ENCODE measurements around the gene PKNOX1. TPM values are rescaled to one million over a fixed set of nuclear protein-coding genes. Genes with fewer than 3 reads are reported as not detected.
"Not testable (repeated sequence)": the region's sequence is repeated elsewhere in the genome, so short reads cannot be mapped to it uniquely, and the experiment has no call there.

The PKNOX1 gene
- total RNA-seq, 2 experiments from 2014 or later, result 22.0 to 31.3 TPM

DNA sequence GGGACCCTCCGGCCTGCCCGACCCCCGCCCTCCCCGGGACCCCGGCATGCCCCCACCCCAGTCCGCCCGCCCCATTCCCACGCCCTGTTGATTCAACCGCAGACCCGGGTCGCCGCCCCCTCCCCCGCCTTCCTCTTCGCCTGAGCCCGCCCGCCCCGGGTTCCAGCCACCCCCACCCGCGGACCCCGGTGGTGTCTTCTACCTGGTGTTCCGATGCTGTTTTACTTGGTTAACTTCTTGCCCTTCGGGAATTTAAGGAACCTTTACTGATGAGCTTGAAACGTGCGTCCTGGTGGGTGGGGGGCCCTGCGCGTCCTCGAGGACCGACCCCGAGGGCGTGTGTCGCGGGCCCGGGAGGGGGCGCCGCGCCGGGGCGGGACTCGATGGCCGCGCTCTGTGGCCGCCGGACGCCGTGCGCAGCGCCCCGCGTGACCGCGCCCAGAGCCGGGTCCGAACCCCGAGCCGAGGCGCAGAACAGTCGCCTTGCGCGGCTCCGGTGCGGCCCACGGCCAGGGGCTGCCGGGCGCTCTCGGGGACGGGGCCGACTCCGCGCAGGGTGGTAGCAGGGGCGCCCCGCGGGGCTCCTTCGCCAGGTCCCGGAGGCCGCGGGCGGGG lies 101.8 kb downstream of the PKNOX1 start:
- peak; percentile 29 for ATAC-seq
- H3K4me1 Mint-ChIP-seq; DNase-seq; CTCF ChIA-PET; H3K27ac Mint-ChIP-seq; H3K27me3 Mint-ChIP-seq; H3K4me3 Mint-ChIP-seq; H3K36me3 Mint-ChIP-seq; H3K9me3 Mint-ChIP-seq (ENCODE audit: low read depth): not testable (repeated sequence)

GRCh38 chr21:43076643-43077042 lies 102.3 kb downstream of the PKNOX1 start:
- CTCF ChIA-PET; H3K9me3 Mint-ChIP-seq (ENCODE audit: low read depth); H3K4me1 Mint-ChIP-seq; H3K36me3 Mint-ChIP-seq; H3K4me3 Mint-ChIP-seq; H3K27ac Mint-ChIP-seq; ATAC-seq; DNase-seq; H3K27me3 Mint-ChIP-seq: not testable (repeated sequence)

- H3K36me3 Mint-ChIP-seq; H3K27ac Mint-ChIP-seq; H3K9me3 Mint-ChIP-seq (ENCODE audit: low read depth); ATAC-seq; CTCF ChIA-PET; DNase-seq; H3K4me1 Mint-ChIP-seq; H3K27me3 Mint-ChIP-seq; H3K4me3 Mint-ChIP-seq: not testable (repeated sequence)
Measured at GRCh38 chr21:43082587-43083300, 108.4 kb downstream of the PKNOX1 start.

Small RNAs within 50 kb of the gene (microRNA-seq; reads per million reads assigned to microRNA genes)
- gene MIR5692B, result not detected

Other genes starting within 250 kb of the PKNOX1 start
- gene WDR4, start 95.0 kb upstream of the PKNOX1 start, total RNA-seq, result 10 to 100 TPM; 39.7 to 43.6 TPM
- 10 to 100 TPM; 27.1 to 31.9 TPM for gene NDUFV3, start 81.3 kb upstream of the PKNOX1 start, total RNA-seq
- not detected for gene ERVH48-1, start 48.9 kb upstream of the PKNOX1 start, total RNA-seq
- 10 to 100 TPM; 12.0 to 23.3 TPM for gene CBS, start 101.3 kb downstream of the PKNOX1 start, total RNA-seq
- 10 to 100 TPM; 16.4 to 18.8 TPM for gene U2AF1, start 133.0 kb downstream of the PKNOX1 start, total RNA-seq
- gene CRYAA, start 194.4 kb downstream of the PKNOX1 start, total RNA-seq, result not detected

Data from activated CD8-positive, alpha-beta memory T cell treated with anti-CD3 and anti-CD28 coated beads, Interleukin-2, amount 10 ng/mL, durations not matched to agents 7 days and 5 days (primary cell).